Liver (tissue), 9 donors: ENCODE results near the gene CCDC60. TPM values are rescaled to one million over a fixed set of nuclear protein-coding genes. Genes with fewer than 3 reads are reported as not detected.

Source experiments
- DNase-seq: peaks from one replicate; pipeline ENCODE4 v3.0.0-alpha.2; 2017; ENCODE audit warnings: low spot score
- H3K27ac ChIP-seq, 2 donors: one replicate each; pipeline ENCODE4 v1.7.0; 2013; ENCODE audit warnings: inconsistent platforms in 2 of 2, low read length in 2 of 2, control low read depth in 1 of 2, low read depth in 1 of 2, mild to moderate bottlenecking in 1 of 2
- H3K27me3 ChIP-seq, 4 donors: one replicate each; pipeline versions ENCODE4 v1.6.1 to v1.7.0; 2013; ENCODE audit warnings: low read length in 3 of 4, inconsistent platforms in 1 of 4, mild to moderate bottlenecking in 1 of 4, moderate library complexity in 1 of 4; ENCODE audit not compliant: control insufficient read depth in 4 of 4, insufficient read depth in 4 of 4
- H3K36me3 ChIP-seq, 4 donors: one replicate each; pipeline versions ENCODE4 v1.6.1 to v1.7.0; 2013; ENCODE audit warnings: low read length in 3 of 4, mild to moderate bottlenecking in 3 of 4, low read depth in 1 of 4, moderate library complexity in 1 of 4; ENCODE audit not compliant: control insufficient read depth in 4 of 4, insufficient read depth in 3 of 4
- H3K4me1 ChIP-seq, 4 donors: one replicate each; pipeline versions ENCODE4 v1.6.1 to v1.7.0; 2013; ENCODE audit warnings: low read length in 3 of 4, mild to moderate bottlenecking in 3 of 4, moderate library complexity in 1 of 4; ENCODE audit not compliant: control insufficient read depth in 4 of 4, insufficient read depth in 4 of 4
- H3K4me3 ChIP-seq, 3 donors: one replicate each; pipeline versions ENCODE4 v1.6.1 to v1.7.0; 2013; ENCODE audit warnings: low read length in 3 of 3, control low read depth in 1 of 3, low read depth in 1 of 3, mild to moderate bottlenecking in 1 of 3
- H3K9ac ChIP-seq, 2 donors: one replicate each; pipeline ENCODE4 v1.7.0; 2013; ENCODE audit warnings: low read length in 2 of 2, mild to moderate bottlenecking in 2 of 2, moderate library complexity in 2 of 2, control low read depth in 1 of 2, low read depth in 1 of 2
- H3K9me3 ChIP-seq, 4 donors: one replicate each; pipeline versions ENCODE4 v1.6.1 to v1.7.0; 2013; ENCODE audit warnings: low read length in 3 of 4; ENCODE audit not compliant: control insufficient read depth in 4 of 4
- FOXA1 ChIP-seq: IDR thresholded peaks from 2 replicates; pipeline ENCODE4 v1.6.1; 2016; ENCODE audit warnings: antibody characterized with exemption
- GABPA ChIP-seq, 2 donors: IDR thresholded peaks in 1 of 2; conservative IDR thresholded peaks in 1 of 2; 2 replicates each; pipeline ENCODE4 v1.6.1; 2016; ENCODE audit warnings: antibody characterized with exemption in 2 of 2, mild to moderate bottlenecking in 1 of 2, moderate library complexity in 1 of 2
- HNF4G ChIP-seq: IDR thresholded peaks from 2 replicates; pipeline ENCODE4 v1.6.1; 2016; ENCODE audit warnings: antibody characterized with exemption
- JUND ChIP-seq, 2 donors: IDR thresholded peaks; 2 replicates each; pipeline ENCODE4 v1.6.1; 2016; ENCODE audit warnings: antibody characterized with exemption in 2 of 2
- NR2F2 ChIP-seq: IDR thresholded peaks from 2 replicates; pipeline ENCODE4 v1.6.1; 2016; ENCODE audit warnings: antibody characterized with exemption
- RAD21 ChIP-seq, 2 donors: IDR thresholded peaks; 2 replicates each; pipeline ENCODE4 v1.6.1; 2016; ENCODE audit warnings: antibody characterized with exemption in 2 of 2, mild to moderate bottlenecking in 2 of 2
- SP1 ChIP-seq: IDR thresholded peaks from 2 replicates; pipeline ENCODE4 v1.6.1; 2018; ENCODE audit warnings: antibody characterized with exemption, mild to moderate bottlenecking
- TAF1 ChIP-seq: conservative IDR thresholded peaks from 2 replicates; pipeline ENCODE4 v1.6.1; 2016; ENCODE audit warnings: antibody characterized with exemption, mild to moderate bottlenecking
- YY1 ChIP-seq: IDR thresholded peaks from 2 replicates; pipeline ENCODE4 v1.6.1; 2016; ENCODE audit warnings: antibody characterized with exemption, mild to moderate bottlenecking
- WGBS: extraction: QIAGEN DNeasy Blood & Tissue Kit; methylation state at CpG from one replicate; pipeline ENCODE4 v1.1.7; 2013; 5-methylcytosine and 5-hydroxymethylcytosine counted together
- polyA plus RNA-seq, 2 donors: library from polyadenylated mRNA; stranded (reverse) in 1 of 2; unstranded in 1 of 2; fragments of 200-250 nt in 1 of 2; fragments of >200 nt in 1 of 2; fragmentation: Nextera tagmentation in 1 of 2; extraction: Ambion mirVana in 1 of 2; gene quantifications; one replicate each; pipeline versions ENCODE4 v1.2.1 to v1.2.3, GENCODE V29; 2013 to 2015
- total RNA-seq, 2 donors: library from RNA; depleted of rRNA; stranded (reverse); fragments of >200 nt; gene quantifications; one replicate each; pipeline ENCODE4 v1.2.3, GENCODE V29; 2014
- TF ChIP-seq, protein P1 (sequence below): IDR thresholded peaks from 2 replicates; pipeline ENCODE4 v1.6.1; 2016; ENCODE audit warnings: antibody characterized with exemption
- TF ChIP-seq, protein P2 (sequence below): fragments of 150-350 bp; IDR thresholded peaks from 2 replicates; pipeline ENCODE4 v1.5.1; 2017; ENCODE audit warnings: improper control_type of control experiment, low read depth, low read length; ENCODE audit not compliant: missing input control
- TF ChIP-seq, protein P3 (sequence below): IDR thresholded peaks from 2 replicates; pipeline ENCODE4 v1.6.1; 2016; ENCODE audit warnings: antibody characterized with exemption, mild to moderate bottlenecking
- TF ChIP-seq, protein P4 (sequence below): IDR thresholded peaks from 2 replicates; pipeline ENCODE4 v1.6.1; 2016; ENCODE audit warnings: antibody characterized with exemption
- donor health status: healthy.
- donor health status: healthy.
- donor health status: healthy.
- donor health status: healthy.
- donor health status: healthy.

The CCDC60 gene
- total and polyA plus RNA-seq, 4 donors, result not detected

DNA sequence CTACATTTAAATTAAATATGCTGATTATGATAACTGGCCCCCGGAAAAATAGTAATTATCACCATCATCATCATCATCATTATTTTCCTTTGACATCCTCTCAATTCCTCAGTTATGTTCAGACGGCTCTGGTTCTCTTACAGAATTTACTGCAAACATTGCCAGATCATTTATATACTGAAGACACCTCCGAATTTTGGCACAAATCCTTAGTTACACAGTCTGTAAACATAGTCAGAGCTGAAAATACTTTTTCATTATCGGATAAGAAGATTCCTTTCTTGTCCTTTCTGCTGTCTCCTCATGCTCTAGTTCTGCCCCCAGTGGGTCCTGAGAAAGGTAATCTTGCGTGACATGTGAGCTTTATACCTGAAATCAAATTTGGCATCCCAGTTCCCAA is 40.3 kb upstream of the CCDC60 start:
- Histone ChIP-seq H3K27ac (no peak overlapping the region), H3K4me3 (no peak overlapping the region), H3K4me1 (no peaks in the 10 kb centered on the region), H3K9ac (no peak overlapping the region), H3K9me3 (no peaks in the 10 kb centered on the region), H3K27me3 (peaks cover 0 to 4% (median 0%) of the 10 kb centered on the region in 4 donors), H3K36me3 (no peaks in the 10 kb centered on the region)
- no peak for DNase-seq
- 59% methylated on average over 5 of the region's 5 CpGs for WGBS
- TF ChIP-seq FOXA1 (no peak), SP1 (no peak)
- TF ChIP-seq, protein P1, sequence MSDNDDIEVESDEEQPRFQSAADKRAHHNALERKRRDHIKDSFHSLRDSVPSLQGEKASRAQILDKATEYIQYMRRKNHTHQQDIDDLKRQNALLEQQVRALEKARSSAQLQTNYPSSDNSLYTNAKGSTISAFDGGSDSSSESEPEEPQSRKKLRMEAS, result no peak

DNA sequence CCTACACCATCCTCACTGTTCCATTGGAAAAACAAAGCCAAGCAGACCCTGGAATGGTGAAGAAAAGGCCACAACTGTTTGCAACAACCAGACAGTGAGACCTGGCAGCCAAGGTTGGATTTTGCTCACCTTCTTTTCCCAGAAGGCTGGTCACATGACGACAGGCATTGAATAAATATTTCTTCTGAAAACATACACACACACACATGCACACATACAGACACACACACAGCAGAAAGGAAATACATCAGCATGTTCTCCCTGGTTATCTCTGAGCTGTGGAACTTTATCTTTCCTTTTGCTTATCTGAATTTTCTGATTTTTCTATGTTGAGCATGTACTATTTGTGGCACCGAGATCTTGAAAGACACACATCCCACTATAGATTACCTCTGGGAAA is 38.0 kb upstream of the CCDC60 start:
- Histone ChIP-seq H3K4me1 (no peaks in the 10 kb centered on the region), H3K9me3 (no peaks in the 10 kb centered on the region), H3K4me3 (no peak overlapping the region), H3K27me3 (peaks cover 0 to 3% (median 0%) of the 10 kb centered on the region in 4 donors), H3K9ac (no peak overlapping the region), H3K36me3 (no peaks in the 10 kb centered on the region), H3K27ac (no peak overlapping the region)
- TF ChIP-seq FOXA1 (no peak), JUND (IDR thresholded peaks at IDR 0.05) (no peak), HNF4G (no peak), YY1 (no peak), TAF1 (no peak)
- TF ChIP-seq, protein P2, sequence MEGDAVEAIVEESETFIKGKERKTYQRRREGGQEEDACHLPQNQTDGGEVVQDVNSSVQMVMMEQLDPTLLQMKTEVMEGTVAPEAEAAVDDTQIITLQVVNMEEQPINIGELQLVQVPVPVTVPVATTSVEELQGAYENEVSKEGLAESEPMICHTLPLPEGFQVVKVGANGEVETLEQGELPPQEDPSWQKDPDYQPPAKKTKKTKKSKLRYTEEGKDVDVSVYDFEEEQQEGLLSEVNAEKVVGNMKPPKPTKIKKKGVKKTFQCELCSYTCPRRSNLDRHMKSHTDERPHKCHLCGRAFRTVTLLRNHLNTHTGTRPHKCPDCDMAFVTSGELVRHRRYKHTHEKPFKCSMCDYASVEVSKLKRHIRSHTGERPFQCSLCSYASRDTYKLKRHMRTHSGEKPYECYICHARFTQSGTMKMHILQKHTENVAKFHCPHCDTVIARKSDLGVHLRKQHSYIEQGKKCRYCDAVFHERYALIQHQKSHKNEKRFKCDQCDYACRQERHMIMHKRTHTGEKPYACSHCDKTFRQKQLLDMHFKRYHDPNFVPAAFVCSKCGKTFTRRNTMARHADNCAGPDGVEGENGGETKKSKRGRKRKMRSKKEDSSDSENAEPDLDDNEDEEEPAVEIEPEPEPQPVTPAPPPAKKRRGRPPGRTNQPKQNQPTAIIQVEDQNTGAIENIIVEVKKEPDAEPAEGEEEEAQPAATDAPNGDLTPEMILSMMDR, result no peak
- no peak for DNase-seq
- WGBS, result 18% methylated on average over 2 of the region's 2 CpGs

DNA sequence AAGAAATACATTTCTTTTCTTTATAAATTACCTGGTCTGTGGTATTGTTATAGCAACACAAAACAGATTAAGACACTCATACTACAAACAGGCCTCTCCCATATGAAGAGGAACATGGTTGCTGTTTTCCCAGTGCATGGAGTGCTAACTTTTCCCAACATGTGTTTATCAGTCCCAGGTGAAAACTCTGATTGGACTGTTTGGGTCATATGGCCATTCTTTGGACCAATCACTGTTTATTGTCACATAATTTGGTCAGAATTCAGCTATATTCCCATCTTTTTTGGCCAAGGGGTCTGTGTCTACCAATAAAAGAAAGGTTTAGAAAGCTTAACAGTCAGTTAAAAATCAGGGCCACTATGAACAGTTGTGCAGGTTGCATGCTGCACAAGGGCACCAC is 35.4 kb upstream of the CCDC60 start:
- no peaks in the 10 kb centered on the region for H3K4me1 ChIP-seq
- no peak overlapping the region for H3K4me3 ChIP-seq
- no peak overlapping the region for H3K9ac ChIP-seq
- H3K27me3 ChIP-seq, result peaks cover 0 to 3% (median 0%) of the 10 kb centered on the region in 4 donors
- H3K36me3 ChIP-seq, result no peaks in the 10 kb centered on the region
- no peak overlapping the region for H3K27ac ChIP-seq
- TF ChIP-seq, protein P3, sequence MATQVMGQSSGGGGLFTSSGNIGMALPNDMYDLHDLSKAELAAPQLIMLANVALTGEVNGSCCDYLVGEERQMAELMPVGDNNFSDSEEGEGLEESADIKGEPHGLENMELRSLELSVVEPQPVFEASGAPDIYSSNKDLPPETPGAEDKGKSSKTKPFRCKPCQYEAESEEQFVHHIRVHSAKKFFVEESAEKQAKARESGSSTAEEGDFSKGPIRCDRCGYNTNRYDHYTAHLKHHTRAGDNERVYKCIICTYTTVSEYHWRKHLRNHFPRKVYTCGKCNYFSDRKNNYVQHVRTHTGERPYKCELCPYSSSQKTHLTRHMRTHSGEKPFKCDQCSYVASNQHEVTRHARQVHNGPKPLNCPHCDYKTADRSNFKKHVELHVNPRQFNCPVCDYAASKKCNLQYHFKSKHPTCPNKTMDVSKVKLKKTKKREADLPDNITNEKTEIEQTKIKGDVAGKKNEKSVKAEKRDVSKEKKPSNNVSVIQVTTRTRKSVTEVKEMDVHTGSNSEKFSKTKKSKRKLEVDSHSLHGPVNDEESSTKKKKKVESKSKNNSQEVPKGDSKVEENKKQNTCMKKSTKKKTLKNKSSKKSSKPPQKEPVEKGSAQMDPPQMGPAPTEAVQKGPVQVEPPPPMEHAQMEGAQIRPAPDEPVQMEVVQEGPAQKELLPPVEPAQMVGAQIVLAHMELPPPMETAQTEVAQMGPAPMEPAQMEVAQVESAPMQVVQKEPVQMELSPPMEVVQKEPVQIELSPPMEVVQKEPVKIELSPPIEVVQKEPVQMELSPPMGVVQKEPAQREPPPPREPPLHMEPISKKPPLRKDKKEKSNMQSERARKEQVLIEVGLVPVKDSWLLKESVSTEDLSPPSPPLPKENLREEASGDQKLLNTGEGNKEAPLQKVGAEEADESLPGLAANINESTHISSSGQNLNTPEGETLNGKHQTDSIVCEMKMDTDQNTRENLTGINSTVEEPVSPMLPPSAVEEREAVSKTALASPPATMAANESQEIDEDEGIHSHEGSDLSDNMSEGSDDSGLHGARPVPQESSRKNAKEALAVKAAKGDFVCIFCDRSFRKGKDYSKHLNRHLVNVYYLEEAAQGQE, result no peak
- TF ChIP-seq, protein P1, result no peak
- TF ChIP-seq TAF1, result no peak
- TF ChIP-seq RAD21 (IDR thresholded peaks at IDR 0.05), result no peak
- TF ChIP-seq HNF4G, result no peak
- TF ChIP-seq, protein P2, result no peak
- TF ChIP-seq NR2F2, result no peak
- TF ChIP-seq JUND (IDR thresholded peaks at IDR 0.05), result no peak
- TF ChIP-seq, protein P4, sequence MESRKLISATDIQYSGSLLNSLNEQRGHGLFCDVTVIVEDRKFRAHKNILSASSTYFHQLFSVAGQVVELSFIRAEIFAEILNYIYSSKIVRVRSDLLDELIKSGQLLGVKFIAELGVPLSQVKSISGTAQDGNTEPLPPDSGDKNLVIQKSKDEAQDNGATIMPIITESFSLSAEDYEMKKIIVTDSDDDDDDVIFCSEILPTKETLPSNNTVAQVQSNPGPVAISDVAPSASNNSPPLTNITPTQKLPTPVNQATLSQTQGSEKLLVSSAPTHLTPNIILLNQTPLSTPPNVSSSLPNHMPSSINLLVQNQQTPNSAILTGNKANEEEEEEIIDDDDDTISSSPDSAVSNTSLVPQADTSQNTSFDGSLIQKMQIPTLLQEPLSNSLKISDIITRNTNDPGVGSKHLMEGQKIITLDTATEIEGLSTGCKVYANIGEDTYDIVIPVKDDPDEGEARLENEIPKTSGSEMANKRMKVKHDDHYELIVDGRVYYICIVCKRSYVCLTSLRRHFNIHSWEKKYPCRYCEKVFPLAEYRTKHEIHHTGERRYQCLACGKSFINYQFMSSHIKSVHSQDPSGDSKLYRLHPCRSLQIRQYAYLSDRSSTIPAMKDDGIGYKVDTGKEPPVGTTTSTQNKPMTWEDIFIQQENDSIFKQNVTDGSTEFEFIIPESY, result no peak
- no peak for TF ChIP-seq GABPA (IDR thresholded peaks at IDR 0.05 in 1 of 2, conservative IDR thresholded peaks at IDR 0.05 in 1 of 2)
- no peaks in the 10 kb centered on the region for H3K9me3 ChIP-seq
- DNase-seq, result no peak
